Neural cell (in vitro differentiated cells): ENCODE data around the gene TEX2. TPM values are rescaled to one million over a fixed set of nuclear protein-coding genes. Genes with fewer than 3 reads are reported as not detected.

Experiments
- H2AFZ ChIP-seq: fragments of 200-600, 300-800 bp; sonication (generic), shearing (Covaris generic); 2 replicates; pipeline ENCODE4 v1.6.0; 2014; ENCODE audit warnings: low read depth, mild to moderate bottlenecking, antibody characterized with exemption, low read length, moderate library complexity
- H3F3A ChIP-seq: fragments of 200-600 bp; shearing (Covaris generic); 2 replicates; pipeline ENCODE4 v1.6.1; 2016; ENCODE audit warnings: mild to moderate bottlenecking, moderate library complexity, mixed read lengths, antibody characterized with exemption, low read length; ENCODE audit not compliant: insufficient read depth, poor library complexity, severe bottlenecking
- H3K27ac ChIP-seq: fragments of 200-600, 300-800 bp; sonication (generic), shearing (Covaris generic); 2 replicates; pipeline ENCODE4 v1.5.1; 2014; ENCODE audit warnings: mild to moderate bottlenecking, low read length, moderate library complexity
- H3K27me3 ChIP-seq: fragments of 300-800, 200-600 bp; sonication (generic), shearing (Covaris generic); 2 replicates; pipeline ENCODE4 v1.6.0; 2014; ENCODE audit warnings: mild to moderate bottlenecking, low read depth, low read length, moderate library complexity; ENCODE audit not compliant: insufficient read depth
- H3K36me3 ChIP-seq: fragments of 300-800, 200-600 bp; sonication (generic), shearing (Covaris generic); 2 replicates; pipeline ENCODE4 v1.5.1; 2014; ENCODE audit warnings: mild to moderate bottlenecking, antibody characterized with exemption, low read length, moderate library complexity; ENCODE audit not compliant: insufficient read depth
- H3K4me2 ChIP-seq: fragments of 300-800, 200-600 bp; sonication (generic), shearing (Covaris generic); 2 replicates; pipeline ENCODE4 v1.6.0; 2014; ENCODE audit warnings: mild to moderate bottlenecking, low read length
- H3K4me3 ChIP-seq: fragments of 300-800, 200-600 bp; sonication (generic), shearing (Covaris generic); 2 replicates; pipeline ENCODE4 v1.5.1; 2014; ENCODE audit warnings: mild to moderate bottlenecking, low read length, moderate library complexity
- H3K79me2 ChIP-seq: fragments of 200-600 bp; shearing (Covaris generic); replicated peaks from 2 replicates; pipeline ENCODE4 v1.6.0; 2014; ENCODE audit warnings: mild to moderate bottlenecking, low read length, moderate library complexity; ENCODE audit not compliant: insufficient read depth
- H3K9ac ChIP-seq: fragments of 300-800, 200-600 bp; sonication (generic), shearing (Covaris generic); 2 replicates; pipeline ENCODE4 v1.6.1; 2016; ENCODE audit warnings: mild to moderate bottlenecking, low read length, mixed read lengths
- H3K9me2 ChIP-seq: fragments of 200-600 bp; shearing (Covaris generic); 2 replicates; pipeline ENCODE4 v1.6.1; 2016; ENCODE audit warnings: mild to moderate bottlenecking, low read length, mixed read lengths; ENCODE audit not compliant: insufficient read depth
- H3K9me3 ChIP-seq: fragments of 200-600, 300-800 bp; sonication (generic), shearing (Covaris generic); 2 replicates; pipeline ENCODE4 v1.6.1; 2016; ENCODE audit warnings: mild to moderate bottlenecking, mixed run types, low read length, moderate library complexity, mixed read lengths
- H4K20me1 ChIP-seq: fragments of 200-600 bp; shearing (Covaris generic); 2 replicates; pipeline ENCODE4 v1.6.1; 2016; ENCODE audit warnings: mild to moderate bottlenecking, mixed run types; ENCODE audit not compliant: insufficient read depth
- CTCF ChIP-seq: fragments of 450-650 bp; IDR thresholded peaks from 2 replicates; pipeline ENCODE4 v1.5.1; 2014; ENCODE audit warnings: antibody characterized with exemption, mild to moderate bottlenecking, moderate library complexity; ENCODE audit not compliant: poor library complexity, severe bottlenecking
- EP300 ChIP-seq: fragments of 450-650 bp; conservative IDR thresholded peaks from 2 replicates; pipeline ENCODE4 v1.6.1; 2014; ENCODE audit warnings: antibody characterized with exemption, mild to moderate bottlenecking, moderate library complexity; ENCODE audit not compliant: poor library complexity, severe bottlenecking
- EZH2 ChIP-seq: fragments of 200-600, 300-800 bp; shearing (Covaris generic), sonication (generic); IDR thresholded peaks from 2 replicates; pipeline ENCODE4 v1.6.1; 2014; ENCODE audit warnings: antibody characterized with exemption, low read length, borderline replicate concordance, mild to moderate bottlenecking; ENCODE audit not compliant: insufficient read depth, poor library complexity, severe bottlenecking
- MXI1 ChIP-seq: fragments of 450-650 bp; conservative IDR thresholded peaks from 2 replicates; pipeline ENCODE4 v1.6.1; 2014; ENCODE audit warnings: antibody characterized with exemption, mild to moderate bottlenecking; ENCODE audit not compliant: poor library complexity, severe bottlenecking
- POLR2AphosphoS5 ChIP-seq: IDR thresholded peaks from 2 replicates; pipeline ENCODE4 v1.6.1; 2012
- RAD21 ChIP-seq: fragments of 450-650 bp; conservative IDR thresholded peaks from 2 replicates; pipeline ENCODE4 v1.6.1; 2014; ENCODE audit warnings: antibody characterized with exemption, mild to moderate bottlenecking, moderate library complexity
- SMC3 ChIP-seq: fragments of 450-650 bp; conservative IDR thresholded peaks from 2 replicates; pipeline ENCODE4 v1.6.1; 2014; ENCODE audit warnings: antibody characterized with exemption, mild to moderate bottlenecking, moderate library complexity; ENCODE audit not compliant: poor library complexity
- TAF1 ChIP-seq: IDR thresholded peaks from 2 replicates; pipeline ENCODE4 v1.6.1; 2012; ENCODE audit warnings: low read depth
- polyA plus RNA-seq: library from polyadenylated mRNA; depleted of rRNA; stranded (reverse); fragments of >200 nt; gene quantifications from 2 replicates; pipeline ENCODE4 v1.2.3, GENCODE V29; 2014
- TF ChIP-seq, protein P1 (sequence below): IDR thresholded peaks from 2 replicates; pipeline ENCODE4 v1.6.1; 2012; ENCODE audit warnings: borderline replicate concordance

Gene TEX2
- polyA plus RNA-seq, 1 donor from 2014 or later: 19.7 TPM

- H3K27ac ChIP-seq: no peak within 1 kb of the TSS
- H3K4me3 ChIP-seq: peak within 1 kb of the TSS; percentile 70
- no peaks in the 10 kb centered on the region for H3K27me3 ChIP-seq
- H3K9me2 ChIP-seq: no peaks in the 10 kb centered on the region
- peak within 1 kb of the TSS; percentile 42 for H2AFZ ChIP-seq
- no peaks in the 10 kb centered on the region for H3K79me2 ChIP-seq
- H3K4me2 ChIP-seq: peak within 1 kb of the TSS; percentile 43
- TF ChIP-seq EZH2: no peak
- peak; percentile 55 for TF ChIP-seq POLR2AphosphoS5
- peak; percentile 10 for TF ChIP-seq SMC3
- no peak for TF ChIP-seq RAD21
- TF ChIP-seq TAF1: peak; percentile 49
- no peaks in the 10 kb centered on the region for H3K9me3 ChIP-seq
- H3F3A ChIP-seq: no peaks in the 10 kb centered on the region
- H4K20me1 ChIP-seq: no peaks in the 10 kb centered on the region
- H3K36me3 ChIP-seq: no peaks in the 10 kb centered on the region
- peak within 1 kb of the TSS; percentile 67 for H3K9ac ChIP-seq
These were observed 133.1 kb downstream of the TEX2 start, which contains the start of gene ERN1 for GRCh38 chr17:64129765-64130558. TSS of gene ERN1 (minus strand) at chr17:64130144. CDS start at chr17:64130029, 115 bp downstream.

- H3K9me3 ChIP-seq: no peaks in the 10 kb centered on the region
- TF ChIP-seq MXI1: no peak
- no peak for TF ChIP-seq RAD21
- no peak for TF ChIP-seq TAF1
- TF ChIP-seq CTCF: no peak
- no peaks in the 10 kb centered on the region for H3K36me3 ChIP-seq
- no peaks in the 10 kb centered on the region for H3K27me3 ChIP-seq
- no peaks in the 10 kb centered on the region for H3K9me2 ChIP-seq
- H3K4me2 ChIP-seq: peak overlapping the region; percentile 43
- H3K79me2 ChIP-seq: no peaks in the 10 kb centered on the region
- peak overlapping the region; percentile 70 for H3K4me3 ChIP-seq
- H4K20me1 ChIP-seq: no peaks in the 10 kb centered on the region
- H3F3A ChIP-seq: no peaks in the 10 kb centered on the region
- H3K27ac ChIP-seq: no peak overlapping the region
- H3K9ac ChIP-seq: peak overlapping the region; percentile 67
- no peak overlapping the region for H2AFZ ChIP-seq
These were observed 133.6 kb downstream of the TEX2 start for GRCh38 chr17:64129515-64129764.

- H4K20me1 ChIP-seq: no peaks in the 10 kb centered on the region
- H3K27me3 ChIP-seq: no peaks in the 10 kb centered on the region
- no peaks in the 10 kb centered on the region for H3K9me2 ChIP-seq
- H3K4me2 ChIP-seq: peak overlapping the region; percentile 43
- no peaks in the 10 kb centered on the region for H3K36me3 ChIP-seq
- no peak overlapping the region for H3K27ac ChIP-seq
- H3K9me3 ChIP-seq: no peaks in the 10 kb centered on the region
- peak overlapping the region; percentile 67 for H3K9ac ChIP-seq
- H2AFZ ChIP-seq: no peak overlapping the region
- H3K4me3 ChIP-seq: peak overlapping the region; percentile 70
- TF ChIP-seq MXI1 (no peak), POLR2AphosphoS5 (no peak), TAF1 (no peak), RAD21 (no peak), CTCF (no peak), EZH2 (no peak), SMC3 (no peak), EP300 (no peak)
- TF ChIP-seq, protein P1, sequence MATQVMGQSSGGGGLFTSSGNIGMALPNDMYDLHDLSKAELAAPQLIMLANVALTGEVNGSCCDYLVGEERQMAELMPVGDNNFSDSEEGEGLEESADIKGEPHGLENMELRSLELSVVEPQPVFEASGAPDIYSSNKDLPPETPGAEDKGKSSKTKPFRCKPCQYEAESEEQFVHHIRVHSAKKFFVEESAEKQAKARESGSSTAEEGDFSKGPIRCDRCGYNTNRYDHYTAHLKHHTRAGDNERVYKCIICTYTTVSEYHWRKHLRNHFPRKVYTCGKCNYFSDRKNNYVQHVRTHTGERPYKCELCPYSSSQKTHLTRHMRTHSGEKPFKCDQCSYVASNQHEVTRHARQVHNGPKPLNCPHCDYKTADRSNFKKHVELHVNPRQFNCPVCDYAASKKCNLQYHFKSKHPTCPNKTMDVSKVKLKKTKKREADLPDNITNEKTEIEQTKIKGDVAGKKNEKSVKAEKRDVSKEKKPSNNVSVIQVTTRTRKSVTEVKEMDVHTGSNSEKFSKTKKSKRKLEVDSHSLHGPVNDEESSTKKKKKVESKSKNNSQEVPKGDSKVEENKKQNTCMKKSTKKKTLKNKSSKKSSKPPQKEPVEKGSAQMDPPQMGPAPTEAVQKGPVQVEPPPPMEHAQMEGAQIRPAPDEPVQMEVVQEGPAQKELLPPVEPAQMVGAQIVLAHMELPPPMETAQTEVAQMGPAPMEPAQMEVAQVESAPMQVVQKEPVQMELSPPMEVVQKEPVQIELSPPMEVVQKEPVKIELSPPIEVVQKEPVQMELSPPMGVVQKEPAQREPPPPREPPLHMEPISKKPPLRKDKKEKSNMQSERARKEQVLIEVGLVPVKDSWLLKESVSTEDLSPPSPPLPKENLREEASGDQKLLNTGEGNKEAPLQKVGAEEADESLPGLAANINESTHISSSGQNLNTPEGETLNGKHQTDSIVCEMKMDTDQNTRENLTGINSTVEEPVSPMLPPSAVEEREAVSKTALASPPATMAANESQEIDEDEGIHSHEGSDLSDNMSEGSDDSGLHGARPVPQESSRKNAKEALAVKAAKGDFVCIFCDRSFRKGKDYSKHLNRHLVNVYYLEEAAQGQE: no peak
- no peaks in the 10 kb centered on the region for H3F3A ChIP-seq
- no peaks in the 10 kb centered on the region for H3K79me2 ChIP-seq
These were observed 134.1 kb downstream of the TEX2 start for GRCh38 chr17:64128787-64129514.
